ENCODE results near the gene TFB2M.
A peak's percentile ranks its signal among the peaks of the same experiment; 100 is the strongest.
"Not testable (repeated sequence)": the region's sequence is repeated elsewhere in the genome, so short reads cannot be mapped to it uniquely, and the experiment has no call there.

Gene TFB2M, protein sequence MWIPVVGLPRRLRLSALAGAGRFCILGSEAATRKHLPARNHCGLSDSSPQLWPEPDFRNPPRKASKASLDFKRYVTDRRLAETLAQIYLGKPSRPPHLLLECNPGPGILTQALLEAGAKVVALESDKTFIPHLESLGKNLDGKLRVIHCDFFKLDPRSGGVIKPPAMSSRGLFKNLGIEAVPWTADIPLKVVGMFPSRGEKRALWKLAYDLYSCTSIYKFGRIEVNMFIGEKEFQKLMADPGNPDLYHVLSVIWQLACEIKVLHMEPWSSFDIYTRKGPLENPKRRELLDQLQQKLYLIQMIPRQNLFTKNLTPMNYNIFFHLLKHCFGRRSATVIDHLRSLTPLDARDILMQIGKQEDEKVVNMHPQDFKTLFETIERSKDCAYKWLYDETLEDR

GRCh38 chr1:246566128-246566812 lies at the start of gene TFB2M, which contains the start of gene CNST:
Gene TFB2M (minus strand): TSS chr1:246566261. CDS start chr1:246566138, 123 bp downstream.
Gene CNST (plus strand): TSS chr1:246566456. CDS start chr1:246591563, 25,107 bp downstream.
- peak; percentile 99 for DNase-seq (ENCODE audit: low read depth)

DNA sequence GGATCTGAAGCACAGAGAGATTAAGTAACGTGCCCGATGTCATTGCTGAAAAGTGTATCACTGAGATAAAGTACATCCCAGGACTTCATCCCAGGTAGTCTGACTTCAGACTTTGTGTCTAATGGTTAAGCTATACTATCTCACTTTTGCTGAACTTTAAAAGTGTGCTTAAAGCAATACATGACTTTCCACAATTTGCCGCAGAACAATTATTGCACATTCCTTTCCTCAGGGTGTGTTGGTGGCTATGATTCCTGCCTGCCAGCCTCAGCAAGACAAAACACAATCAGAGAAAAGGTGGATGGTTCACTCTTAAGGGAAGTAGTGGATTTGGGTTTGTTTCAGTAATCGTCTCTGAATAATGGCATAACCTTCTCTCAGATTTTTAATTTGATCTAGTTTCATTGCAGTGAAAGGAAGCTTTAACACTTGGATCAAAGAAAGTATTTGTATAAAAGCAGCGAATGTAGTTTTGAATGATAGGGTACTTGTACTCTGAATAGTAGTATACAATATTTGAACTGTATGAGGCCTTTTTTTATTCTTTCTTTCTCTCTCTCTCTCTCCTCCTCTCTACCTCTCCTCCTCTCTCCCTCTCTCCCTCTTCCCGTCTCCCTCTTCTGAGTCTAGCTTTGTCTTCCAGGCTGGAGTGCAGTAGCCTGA lies 47.2 kb upstream of the TFB2M start:
- DNase-seq (ENCODE audit: low read depth): no peak

DNA sequence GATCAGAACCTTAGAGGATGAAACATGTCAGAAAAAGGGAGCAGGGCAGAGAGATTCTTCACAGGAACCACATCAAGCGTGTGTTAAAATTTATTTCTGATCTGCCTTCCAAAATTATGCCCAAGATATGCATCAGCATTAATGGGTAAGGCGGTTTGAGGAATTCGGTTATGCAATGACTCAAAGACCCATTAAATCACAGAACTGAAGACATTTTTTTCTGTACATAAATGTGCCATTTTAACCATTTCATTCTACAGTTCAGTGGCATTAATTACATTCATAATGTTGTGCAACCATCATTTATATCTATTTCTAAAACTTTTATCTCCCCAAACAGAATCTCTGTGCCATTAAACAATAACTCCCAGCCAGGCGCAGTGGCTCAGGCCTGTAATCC lies 43.6 kb upstream of the TFB2M start:
- no peak for DNase-seq (ENCODE audit: low read depth)

DNA sequence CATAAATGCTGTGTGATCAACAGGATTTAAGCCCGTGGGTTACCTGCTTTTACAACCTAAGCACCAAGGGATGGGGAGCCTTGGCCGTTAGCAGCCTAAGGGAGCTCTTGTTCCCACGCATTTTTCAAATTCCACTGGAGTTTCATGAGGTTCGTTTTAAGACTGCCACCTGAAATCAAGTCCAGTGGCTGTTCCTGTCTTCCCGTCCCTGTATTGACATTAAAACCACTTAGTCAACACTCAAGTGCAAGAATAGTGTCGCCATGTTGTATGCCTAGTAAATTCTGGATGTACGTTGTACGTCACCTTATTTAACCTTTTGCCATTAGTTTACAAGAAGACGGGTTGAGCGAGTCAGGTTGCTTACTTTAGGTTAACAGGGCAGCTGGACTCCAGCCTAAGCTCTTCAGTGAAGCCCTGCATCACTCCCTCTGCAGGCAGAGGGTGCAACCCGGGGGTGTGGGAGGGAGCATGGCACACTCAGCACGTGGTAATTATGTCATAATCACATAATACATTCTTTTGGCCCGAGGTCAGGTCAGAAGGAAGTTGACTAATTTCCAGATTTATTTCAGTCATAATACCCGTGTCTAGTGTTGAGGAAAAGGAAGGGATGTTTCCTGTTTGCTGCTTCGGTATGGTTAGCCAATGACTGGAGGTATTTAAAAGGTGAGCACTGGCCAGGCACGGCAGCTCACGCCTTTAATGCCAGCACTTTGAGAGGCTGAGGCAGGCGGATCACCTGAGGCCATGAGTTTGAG lies 42.7 kb upstream of the TFB2M start:
- DNase-seq (ENCODE audit: low read depth): peak; percentile 61

- DNase-seq (ENCODE audit: low read depth): no peak
Observed at GRCh38 chr1:246607462-246607861, 41.4 kb upstream of the TFB2M start.

- DNase-seq (ENCODE audit: low read depth): not testable (repeated sequence)
Observed at GRCh38 chr1:246605231-246605630, 39.2 kb upstream of the TFB2M start.

- no peak for DNase-seq (ENCODE audit: low read depth)
Observed at GRCh38 chr1:246602194-246602593, 36.1 kb upstream of the TFB2M start.

GRCh38 chr1:246600579-246600978 lies 34.5 kb upstream of the TFB2M start:
- DNase-seq (ENCODE audit: low read depth): no peak

DNA sequence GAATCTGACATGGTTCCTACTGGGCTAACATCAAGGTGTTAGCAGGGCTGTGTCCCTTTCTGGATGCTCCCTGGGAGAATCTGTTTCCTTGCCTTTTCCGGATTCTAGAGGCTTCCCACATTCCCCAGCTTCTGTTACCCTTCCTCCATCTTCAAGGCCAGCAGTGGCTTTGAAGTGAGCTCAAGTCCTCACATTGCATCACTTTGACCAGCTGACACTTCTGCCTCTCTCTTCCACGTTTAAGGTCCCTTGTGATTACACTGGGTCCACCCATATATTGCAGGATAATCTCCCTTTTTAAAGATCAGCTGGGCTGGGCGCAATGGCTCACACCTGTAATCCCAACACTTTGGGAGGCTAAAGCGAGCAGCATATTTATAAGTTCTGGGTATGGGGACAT lies 33.3 kb upstream of the TFB2M start:
- DNase-seq (ENCODE audit: low read depth): no peak

- no peak for DNase-seq (ENCODE audit: low read depth)
Observed at GRCh38 chr1:246597971-246598370, 31.9 kb upstream of the TFB2M start.

DNA sequence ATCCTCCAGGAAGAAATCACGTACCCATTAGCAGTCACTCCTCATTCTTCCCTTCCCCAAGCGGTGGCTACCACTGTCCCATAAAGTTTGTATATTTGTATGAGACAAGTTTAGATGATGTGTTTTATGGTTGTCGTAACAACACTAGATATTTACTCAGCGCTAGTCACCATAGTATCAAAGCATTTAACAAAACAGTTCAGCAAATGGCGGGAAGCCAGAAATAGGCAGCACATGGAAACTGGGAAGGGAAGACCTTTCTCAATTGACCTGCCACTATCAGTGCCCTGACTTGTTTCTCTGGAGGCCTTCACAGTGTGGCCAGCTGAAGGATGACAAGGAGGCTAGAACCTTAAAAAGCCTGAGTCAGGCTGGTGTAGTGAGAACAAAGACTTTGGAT lies 31.3 kb upstream of the TFB2M start:
- peak; percentile 83 for DNase-seq (ENCODE audit: low read depth)

GRCh38 chr1:246595146-246595545 lies 29.1 kb upstream of the TFB2M start:
- DNase-seq (ENCODE audit: low read depth): no peak

DNA sequence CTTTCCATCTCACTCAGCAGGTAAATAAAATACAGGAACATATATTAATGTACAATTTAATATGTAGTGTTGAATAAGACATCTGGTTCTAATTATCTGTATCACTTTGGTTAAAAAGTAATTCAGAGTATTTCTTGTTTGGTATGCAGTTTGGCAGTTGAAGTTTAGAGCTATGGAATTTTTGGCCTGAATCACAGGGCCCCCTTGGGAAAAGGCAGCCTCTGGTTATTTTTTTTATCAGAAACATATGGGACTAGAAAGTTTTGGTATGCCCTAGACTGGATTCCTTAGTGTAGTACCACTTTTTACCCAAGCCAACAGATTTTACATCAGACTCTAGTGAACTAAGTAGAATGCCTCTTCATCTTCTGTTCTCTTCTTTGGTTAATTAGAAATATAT lies 26.6 kb upstream of the TFB2M start:
- DNase-seq (ENCODE audit: low read depth): peak; percentile 91

DNA sequence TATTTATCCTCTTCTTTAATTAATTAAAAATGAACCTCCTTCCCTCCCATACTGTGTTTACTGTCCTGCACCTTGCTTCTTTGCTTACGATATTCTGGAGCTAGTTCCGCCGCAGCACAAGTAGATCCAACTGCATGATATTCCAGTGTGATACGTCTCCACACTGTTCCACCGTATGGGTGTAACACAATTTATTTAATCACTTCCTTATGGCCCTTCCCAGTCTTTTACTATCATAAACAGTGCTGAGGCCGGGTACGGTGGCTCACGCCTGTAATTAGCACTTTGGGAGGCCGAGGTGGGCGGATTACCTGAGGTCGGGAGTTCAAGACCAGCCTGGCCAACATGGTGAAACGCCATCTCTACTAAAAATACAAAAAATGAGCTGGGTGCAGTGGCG lies 25.9 kb upstream of the TFB2M start:
- DNase-seq (ENCODE audit: low read depth): no peak

DNA sequence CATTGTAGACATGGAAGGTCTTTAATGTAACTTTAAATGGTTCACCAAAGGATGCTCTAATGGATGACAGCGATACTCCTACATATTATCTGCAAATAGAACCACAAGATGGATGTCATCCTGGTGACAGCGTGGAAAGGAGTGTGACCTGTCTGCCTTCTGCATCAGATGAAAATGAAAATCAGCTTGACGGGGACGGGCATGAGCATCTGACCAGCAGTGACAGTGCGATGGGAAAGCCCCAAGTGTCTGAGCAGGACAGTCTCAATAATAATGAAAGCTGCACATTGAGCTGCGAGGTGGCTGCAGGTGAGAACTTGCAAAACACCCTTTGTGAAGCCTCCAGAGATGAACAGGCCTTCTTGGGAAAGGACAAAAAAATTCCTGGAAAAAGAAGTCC lies 25.4 kb upstream of the TFB2M start:
- DNase-seq (ENCODE audit: low read depth): no peak

DNA sequence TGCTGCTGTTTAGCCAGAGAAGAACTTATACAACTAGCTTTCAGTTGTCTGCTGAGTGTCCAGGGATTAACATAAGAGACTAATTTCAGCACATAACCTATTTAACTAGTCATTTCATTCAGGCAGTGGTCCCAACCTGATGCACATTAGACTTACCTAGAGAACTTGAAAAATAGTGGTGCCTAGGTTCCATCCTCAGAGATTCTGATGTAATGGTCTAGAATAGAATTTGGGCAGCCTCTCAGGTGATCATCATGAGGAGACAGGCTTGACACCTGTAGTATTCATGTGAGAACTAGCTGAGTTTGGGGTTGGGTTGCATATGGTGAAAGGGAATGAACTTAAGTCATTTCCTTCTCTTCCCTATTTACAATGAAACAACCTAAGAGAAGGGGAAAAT lies 25.0 kb upstream of the TFB2M start:
- no peak for DNase-seq (ENCODE audit: low read depth)

- not testable (repeated sequence) for DNase-seq (ENCODE audit: low read depth)
Observed at GRCh38 chr1:246589919-246590318, 23.9 kb upstream of the TFB2M start.

DNA sequence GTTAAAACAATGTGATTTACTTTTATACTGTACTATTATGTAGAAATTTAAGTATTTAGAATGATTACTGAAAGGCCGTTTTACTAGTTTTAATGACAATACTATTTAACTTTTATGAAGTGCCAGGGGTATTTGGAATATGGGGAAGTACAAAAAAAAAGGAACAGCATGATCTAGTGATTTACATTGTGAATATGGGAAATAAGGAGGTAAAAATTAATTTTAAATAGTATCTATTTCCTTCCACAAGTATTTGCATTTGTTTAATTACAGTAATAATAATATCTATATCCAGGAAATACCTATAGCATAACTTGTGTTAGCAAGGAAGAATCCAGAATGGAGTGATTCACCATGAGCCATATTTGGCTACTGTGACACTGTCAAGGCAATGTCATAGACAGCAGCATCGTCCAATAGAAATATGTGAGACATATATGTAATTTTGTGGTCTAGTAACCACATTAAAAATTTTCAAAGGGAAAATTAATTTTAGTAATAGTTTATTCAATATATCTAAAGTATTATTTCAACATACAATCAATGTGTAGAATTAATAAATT lies 22.2 kb upstream of the TFB2M start:
- DNase-seq (ENCODE audit: low read depth): no peak

DNA sequence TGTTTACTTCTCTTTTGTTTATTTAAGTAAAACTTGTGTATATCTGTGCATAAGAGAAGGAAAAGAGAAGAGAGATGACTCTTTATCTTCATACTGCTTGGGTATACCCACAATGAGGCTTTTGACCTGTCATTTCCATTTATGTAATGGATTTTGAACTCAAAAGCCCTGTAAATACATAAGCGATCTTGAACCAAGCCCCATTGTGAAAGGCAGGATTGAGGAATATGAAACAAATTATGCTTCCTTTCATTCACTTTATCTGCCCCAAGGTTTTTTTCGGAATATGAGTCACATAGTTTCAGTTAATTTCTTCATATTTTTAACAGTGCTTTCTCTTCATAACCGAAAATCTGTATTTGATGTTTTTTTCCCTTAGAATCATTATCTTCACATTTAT lies 21.5 kb upstream of the TFB2M start:
- peak; percentile 56 for DNase-seq (ENCODE audit: low read depth)

- DNase-seq (ENCODE audit: low read depth): no peak
Observed at GRCh38 chr1:246587032-246587431, 21.0 kb upstream of the TFB2M start.

- peak; percentile 52 for DNase-seq (ENCODE audit: low read depth)
Observed at GRCh38 chr1:246583448-246584185, 17.6 kb upstream of the TFB2M start.

All from stromal cell of bone marrow (primary cell).